Endothelial cell of umbilical vein (primary cell): ENCODE data around the gene CAMTA1. TPM values are rescaled to one million over a fixed set of nuclear protein-coding genes. Genes with fewer than 3 reads are reported as not detected.

ENCODE experiments used
- BruUV-seq: library from RNA; stranded (reverse); fragments of 400-500 nt; replicated peaks from 2 replicates; lab custom pipeline; 2021; lab: Mats Ljungman, UMichigan
- CTCF ChIA-PET: fragments of 300-600, 350-600 bp; sonication (Branson Sonifier 250); formaldehyde crosslinking; loops from one replicate; lab custom pipeline; 2021; ENCODE audit warnings: antibody characterized with exemption, inconsistent platforms; lab: Charles Lee
- POLR2A ChIA-PET: fragments of 300-600, 350-600 bp; sonication (Branson Sonifier 250); formaldehyde crosslinking; loops from one replicate; lab custom pipeline; 2021; ENCODE audit warnings: antibody characterized with exemption, inconsistent platforms; lab: Charles Lee
- DNase-seq: peaks from one replicate; pipeline ENCODE4 v3.0.0-alpha.2; 2011; ENCODE audit warnings: low read depth, low spot score
- FAIRE-seq: peaks from 2 replicates; lab custom pipeline; 2011; peaks lifted over from hg19 to GRCh38; lab: Jason Lieb, UNC
- H2AFZ ChIP-seq: 2 replicates; pipeline ENCODE4 v1.6.0; 2012; ENCODE audit warnings: low read depth, low read length, control low read depth, inconsistent platforms
- H3K27ac ChIP-seq: 2 replicates; pipeline ENCODE4 v1.5.1; 2011; ENCODE audit warnings: low read depth, mild to moderate bottlenecking, control low read depth, low read length, moderate library complexity; ENCODE audit not compliant: insufficient read depth
- H3K27me3 ChIP-seq, 2 experiments: 2 replicates each; pipeline versions ENCODE4 v1.6.0 to v1.6.1; 2011; ENCODE audit warnings: low read length in 2 of 2, mixed read lengths in 1 of 2; ENCODE audit not compliant: control insufficient read depth in 2 of 2, insufficient read depth in 2 of 2
- H3K36me3 ChIP-seq, 2 experiments: 2 replicates in 1 of 2; 3 replicates in 1 of 2; pipeline ENCODE4 v1.5.1; 2011; ENCODE audit warnings: low read length in 2 of 2, mild to moderate bottlenecking in 1 of 2, moderate library complexity in 1 of 2; ENCODE audit not compliant: control insufficient read depth in 2 of 2, insufficient read depth in 2 of 2; ENCODE audit errors: extremely low read depth in 1 of 2
- H3K4me1 ChIP-seq: 3 replicates; pipeline ENCODE4 v1.5.1; 2011; ENCODE audit warnings: mild to moderate bottlenecking, low read length; ENCODE audit not compliant: control insufficient read depth, insufficient read depth; ENCODE audit errors: extremely low read depth
- H3K4me2 ChIP-seq: 2 replicates; pipeline ENCODE4 v1.6.1; 2011; ENCODE audit warnings: low read length, control low read depth, mixed read lengths; ENCODE audit not compliant: insufficient read depth
- H3K4me3 ChIP-seq, 3 experiments: fragments of 200-600 bp in 1 of 3; sonication (generic), shearing (Covaris generic) in 1 of 3; replicated peaks in 1 of 3; 2 replicates each; pipeline ENCODE4 v1.5.1; 2011 to 2016; ENCODE audit warnings: control low read depth in 3 of 3, low read length in 3 of 3, mild to moderate bottlenecking in 2 of 3, inconsistent platforms in 1 of 3, low read depth in 1 of 3, moderate library complexity in 1 of 3; ENCODE audit not compliant: insufficient read depth in 1 of 3
- H3K79me2 ChIP-seq: 2 replicates; pipeline ENCODE4 v1.6.0; 2012; ENCODE audit warnings: low read length, inconsistent platforms; ENCODE audit not compliant: control insufficient read depth, insufficient read depth
- H3K9ac ChIP-seq: replicated peaks from 2 replicates; pipeline ENCODE3; 2011; ENCODE audit warnings: low read length, control low read depth; ENCODE audit not compliant: insufficient read depth; ENCODE audit errors: extremely low read depth
- H3K9me1 ChIP-seq: replicated peaks from 3 replicates; pipeline ENCODE4 v1.6.0; 2011; ENCODE audit warnings: mild to moderate bottlenecking, low read length; ENCODE audit not compliant: control insufficient read depth, insufficient read depth; ENCODE audit errors: extremely low read depth
- H3K9me3 ChIP-seq: replicated peaks from 2 replicates; pipeline ENCODE4 v1.5.1; 2012; ENCODE audit warnings: low read length, inconsistent platforms; ENCODE audit not compliant: control insufficient read depth, insufficient read depth
- H4K20me1 ChIP-seq: replicated peaks from 2 replicates; pipeline ENCODE3; 2011; ENCODE audit warnings: mild to moderate bottlenecking, low read length; ENCODE audit not compliant: control insufficient read depth, insufficient read depth; ENCODE audit errors: extremely low read depth
- EZH2 ChIP-seq: IDR thresholded peaks from 2 replicates; pipeline ENCODE4 v1.6.1; 2012; ENCODE audit warnings: borderline replicate concordance, low read depth, mild to moderate bottlenecking, moderate library complexity, low read length, inconsistent platforms; ENCODE audit not compliant: severe bottlenecking
- FOS ChIP-seq: IDR thresholded peaks from 2 replicates; pipeline ENCODE4 v1.6.1; 2011; ENCODE audit warnings: mild to moderate bottlenecking, low read length, moderate library complexity, borderline replicate concordance; ENCODE audit not compliant: insufficient read depth
- GATA2 ChIP-seq: IDR thresholded peaks from 2 replicates; pipeline ENCODE4 v1.7.0; 2011; ENCODE audit warnings: low read depth, mild to moderate bottlenecking, moderate library complexity, mixed read lengths, low read length; ENCODE audit not compliant: insufficient read length, insufficient read depth
- JUN ChIP-seq: IDR thresholded peaks from 2 replicates; pipeline ENCODE4 v1.6.1; 2011; ENCODE audit warnings: borderline replicate concordance, low read depth; ENCODE audit not compliant: insufficient read length, insufficient read depth
- POLR2A ChIP-seq: IDR thresholded peaks from 2 replicates; pipeline ENCODE4 v1.6.1; 2012; ENCODE audit warnings: low read depth, mild to moderate bottlenecking, control low read depth, low read length
- POLR2AphosphoS5 ChIP-seq: IDR thresholded peaks from 2 replicates; pipeline ENCODE4 v1.6.1; 2012; ENCODE audit warnings: low read depth, mild to moderate bottlenecking, control low read depth, low read length, moderate library complexity; ENCODE audit not compliant: insufficient read depth
- dilution Hi-C: fragments of 300-500 bp; cut with MboI; formaldehyde crosslinking; loops from one replicate; pipeline ENCODE4 v1.15.0; 2019; ENCODE audit warnings: low sequenced_read_pairs; ENCODE audit not compliant: extremely low pct_ligation_motif_present
- intact Hi-C: fragments of 100-400 bp; cut with micrococcal nuclease; formaldehyde crosslinking; loops from one replicate; pipeline ENCODE4 v1.10.0; 2022
- polyA plus RNA-seq, 4 experiments: library from polyadenylated mRNA; depleted of rRNA in 3 of 4; stranded (reverse) in 3 of 4; unstranded in 1 of 4; fragments of >200 nt; gene quantifications; 2 replicates each; pipeline versions ENCODE4 v1.2.1 to v1.2.3, GENCODE V29; 2011 to 2012; ENCODE audit warnings: missing spikeins in 1 of 4
- total RNA-seq: library from RNA; stranded (reverse); gene quantifications from 2 replicates; pipeline ENCODE4 v1.2.3, GENCODE V29; 2021
- TF ChIP-seq, protein P1 (sequence below), 2 donors: IDR thresholded peaks; 1 replicate in 1 of 2; 2 replicates in 1 of 2; pipeline ENCODE4 v1.5.1; 2011; ENCODE audit warnings: low read length in 2 of 2, mild to moderate bottlenecking in 2 of 2, moderate library complexity in 2 of 2, control low read depth in 1 of 2, inconsistent platforms in 1 of 2, low read depth in 1 of 2; ENCODE audit not compliant: insufficient read depth in 1 of 2; ENCODE audit errors: extremely low read depth in 1 of 2
- TF ChIP-seq, protein P2 (sequence below): IDR thresholded peaks from 2 replicates; pipeline ENCODE4 v1.6.1; 2011; ENCODE audit not compliant: insufficient read depth, insufficient read length

CAMTA1 gene
- total and polyA plus RNA-seq, 2 donors (not counting 3 experiments of a cell fraction or from before 2014, with no cell fraction given) = 50.8 to 92.7 TPM

DNA sequence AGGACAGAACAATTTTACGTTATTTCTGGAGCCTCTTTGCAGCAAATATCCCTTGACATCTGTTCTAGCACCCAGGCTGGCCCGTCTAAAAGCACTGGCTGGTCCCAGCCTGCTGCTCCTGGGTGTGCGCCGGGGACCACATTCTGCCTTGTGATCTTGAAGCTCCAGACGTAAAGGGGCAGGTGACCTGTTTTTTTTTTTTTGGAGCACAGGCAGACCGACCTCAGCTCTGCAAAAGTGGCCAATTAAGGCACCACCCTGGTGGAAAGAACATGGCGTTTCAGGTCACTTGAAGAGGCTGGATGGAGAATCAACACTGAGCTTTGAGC is 13.8 kb upstream of the CAMTA1 start:
- FAIRE-seq = no peak
- Histone ChIP-seq H4K20me1 (no peaks in the 10 kb centered on the region), H3K4me2 (no peak overlapping the region), H3K9me3 (no peaks in the 10 kb centered on the region), H2AFZ (no peak overlapping the region), H3K79me2 (no peaks in the 10 kb centered on the region), H3K4me3 (no peak overlapping the region), H3K36me3 (no peaks in the 10 kb centered on the region), H3K27me3 (peaks cover 0 to 2% of the 10 kb centered on the region in 2 experiments), H3K9me1 (no peaks in the 10 kb centered on the region), H3K9ac (no peak overlapping the region), H3K4me1 (no peaks in the 10 kb centered on the region), H3K27ac (no peak overlapping the region)
- ChIA-PET CTCF (interaction anchor here (1.3 kb wide), 1 partner anchor 14 kb away, joined by 4 read pairs; no protein-coding TSS in a partner anchor), POLR2A (no interaction called here)
- dilution Hi-C loops = no loop called here
- TF ChIP-seq FOS = no peak
- TF ChIP-seq JUN = no peak
- TF ChIP-seq GATA2 = no peak
- no peak for TF ChIP-seq POLR2A
- DNase-seq = no peak
- BruUV-seq = no TSS peak
- intact Hi-C loops = no loop called here

DNA sequence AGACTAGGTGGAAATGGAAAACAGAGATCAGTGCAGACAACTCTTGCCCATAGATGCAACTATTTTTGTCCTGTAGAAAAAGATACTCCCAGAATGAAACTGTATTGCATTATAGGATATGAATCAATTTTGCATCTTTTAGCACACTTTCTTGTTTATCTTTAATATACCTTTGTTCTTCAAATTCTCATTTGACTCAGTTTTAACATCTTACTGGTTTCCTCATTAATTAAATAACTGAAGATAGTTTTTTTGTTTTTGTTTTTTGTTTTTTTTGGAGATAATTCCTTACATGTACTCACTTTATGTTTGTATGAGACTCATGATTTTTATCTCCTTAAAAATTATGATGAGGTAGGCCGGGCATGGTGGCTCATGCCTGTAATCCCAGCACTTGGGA is 10.9 kb upstream of the CAMTA1 start:
- H3K4me2 ChIP-seq = no peak overlapping the region
- TF ChIP-seq, protein P1, sequence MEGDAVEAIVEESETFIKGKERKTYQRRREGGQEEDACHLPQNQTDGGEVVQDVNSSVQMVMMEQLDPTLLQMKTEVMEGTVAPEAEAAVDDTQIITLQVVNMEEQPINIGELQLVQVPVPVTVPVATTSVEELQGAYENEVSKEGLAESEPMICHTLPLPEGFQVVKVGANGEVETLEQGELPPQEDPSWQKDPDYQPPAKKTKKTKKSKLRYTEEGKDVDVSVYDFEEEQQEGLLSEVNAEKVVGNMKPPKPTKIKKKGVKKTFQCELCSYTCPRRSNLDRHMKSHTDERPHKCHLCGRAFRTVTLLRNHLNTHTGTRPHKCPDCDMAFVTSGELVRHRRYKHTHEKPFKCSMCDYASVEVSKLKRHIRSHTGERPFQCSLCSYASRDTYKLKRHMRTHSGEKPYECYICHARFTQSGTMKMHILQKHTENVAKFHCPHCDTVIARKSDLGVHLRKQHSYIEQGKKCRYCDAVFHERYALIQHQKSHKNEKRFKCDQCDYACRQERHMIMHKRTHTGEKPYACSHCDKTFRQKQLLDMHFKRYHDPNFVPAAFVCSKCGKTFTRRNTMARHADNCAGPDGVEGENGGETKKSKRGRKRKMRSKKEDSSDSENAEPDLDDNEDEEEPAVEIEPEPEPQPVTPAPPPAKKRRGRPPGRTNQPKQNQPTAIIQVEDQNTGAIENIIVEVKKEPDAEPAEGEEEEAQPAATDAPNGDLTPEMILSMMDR (IDR thresholded peaks at IDR 0.05; ENCODE audit: extremely low read depth in 1 of 2, insufficient read depth in 1 of 2, low read depth in 1 of 2, low read length in 2 of 2) = no peak
- no peak for TF ChIP-seq GATA2
- TF ChIP-seq EZH2 = no peak
- TF ChIP-seq JUN = no peak
- TF ChIP-seq, protein P2, sequence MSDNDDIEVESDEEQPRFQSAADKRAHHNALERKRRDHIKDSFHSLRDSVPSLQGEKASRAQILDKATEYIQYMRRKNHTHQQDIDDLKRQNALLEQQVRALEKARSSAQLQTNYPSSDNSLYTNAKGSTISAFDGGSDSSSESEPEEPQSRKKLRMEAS = no peak
- no peak for TF ChIP-seq POLR2AphosphoS5
- no peak overlapping the region for H2AFZ ChIP-seq
- H3K36me3 ChIP-seq = no peaks in the 10 kb centered on the region
- CTCF ChIA-PET = no interaction called here
- H3K9me3 ChIP-seq = no peaks in the 10 kb centered on the region
- H3K4me3 ChIP-seq = no peak overlapping the region
- intact Hi-C loops (no loop called here), dilution Hi-C loops (no loop called here)
- no peak for DNase-seq
- no peak overlapping the region for H3K9ac ChIP-seq
- BruUV-seq = no TSS peak
- no peaks in the 10 kb centered on the region for H3K4me1 ChIP-seq
- no peaks in the 10 kb centered on the region for H3K79me2 ChIP-seq
- POLR2A ChIA-PET = no interaction called here
- no peak for FAIRE-seq
- no peak overlapping the region for H3K27ac ChIP-seq
- no peaks in the 10 kb centered on the region for H4K20me1 ChIP-seq
- H3K9me1 ChIP-seq = no peaks in the 10 kb centered on the region
- H3K27me3 ChIP-seq = peaks cover 0 to 2% of the 10 kb centered on the region in 2 experiments
